Endodermal cell (in vitro differentiated cells): Measurements from ENCODE around the gene PTCD1. TPM values are rescaled to one million over a fixed set of nuclear protein-coding genes. Genes with fewer than 3 reads are reported as not detected.
"Not testable (repeated sequence)": the region's sequence is repeated elsewhere in the genome, so short reads cannot be mapped to it uniquely, and the experiment has no call there.

ENCODE experiments used
- DNase-seq: peaks from one replicate; pipeline ENCODE4 v3.0.0-alpha.2; 2017
- H3K27ac ChIP-seq: 2 replicates; pipeline ENCODE4 v1.5.1; 2013; ENCODE audit warnings: mild to moderate bottlenecking, low read depth, low read length, moderate library complexity
- H3K27me3 ChIP-seq: 2 replicates; pipeline ENCODE4 v1.6.1; 2013; ENCODE audit warnings: mild to moderate bottlenecking, low read length, moderate library complexity; ENCODE audit not compliant: insufficient read depth, control insufficient read depth, poor library complexity, severe bottlenecking
- H3K36me3 ChIP-seq: 2 replicates; pipeline ENCODE4 v1.7.0; 2013; ENCODE audit warnings: mild to moderate bottlenecking, low read length, moderate library complexity; ENCODE audit not compliant: control insufficient read depth, insufficient read depth
- H3K4me1 ChIP-seq: one replicate; pipeline ENCODE4 v1.7.0; 2013; ENCODE audit warnings: low read length; ENCODE audit not compliant: control insufficient read depth, insufficient read depth
- H3K4me3 ChIP-seq: 2 replicates; pipeline ENCODE4 v1.5.1; 2013; ENCODE audit warnings: mild to moderate bottlenecking, low read length, moderate library complexity
- H3K9ac ChIP-seq: 2 replicates; pipeline ENCODE4 v1.6.1; 2013; ENCODE audit warnings: mild to moderate bottlenecking, low read length, moderate library complexity; ENCODE audit not compliant: poor library complexity, severe bottlenecking; ENCODE audit errors: extremely low read depth
- H3K9me3 ChIP-seq: 2 replicates; pipeline ENCODE4 v1.6.1; 2013; ENCODE audit warnings: mild to moderate bottlenecking, low read length, moderate library complexity; ENCODE audit not compliant: control insufficient read depth
- H3K27ac Mint-ChIP-seq: 2 replicates; pipeline ENCODE4 v1.8.0; 2020; ENCODE audit warnings: mixed read lengths
- H3K27me3 Mint-ChIP-seq: 2 replicates; pipeline ENCODE4 v1.8.0; 2021; ENCODE audit warnings: mild to moderate bottlenecking, mixed read lengths; ENCODE audit not compliant: insufficient read depth
- H3K36me3 Mint-ChIP-seq: 2 replicates; pipeline ENCODE4 v1.8.0; 2020; ENCODE audit warnings: low read depth, mixed read lengths
- H3K4me1 Mint-ChIP-seq: 2 replicates; pipeline ENCODE4 v1.8.0; 2020; ENCODE audit warnings: mixed read lengths
- H3K4me3 Mint-ChIP-seq: 2 replicates; pipeline ENCODE4 v1.8.0; 2020; ENCODE audit warnings: mild to moderate bottlenecking, moderate library complexity, mixed read lengths
- H3K9me3 Mint-ChIP-seq: 2 replicates; pipeline ENCODE4 v1.8.0; 2020; ENCODE audit warnings: mild to moderate bottlenecking, mixed read lengths
- CTCF ChIP-seq: fragments of 200-600 bp; sonication (generic); conservative IDR thresholded peaks from 2 replicates; pipeline ENCODE4 v1.5.0; 2021; ENCODE audit warnings: antibody characterized with exemption, mild to moderate bottlenecking
- WGBS, 2 experiments: methylation state at CpG; one replicate each; pipeline versions ENCODE4 v1.1.5 to v1.1.7; 2013; ENCODE audit warnings: missing lambda C conversion rate in 2 of 2, mixed read lengths in 1 of 2; ENCODE audit not compliant: insufficient coverage in 1 of 2, insufficient read length in 1 of 2; 5-methylcytosine and 5-hydroxymethylcytosine counted together
- total RNA-seq, 2 donors: library from RNA; stranded (reverse); fragmentation: NEBNext Ultra II Directional in 1 of 2; extraction: Animal tissue kit (Norgen Biotek cat#: 25700) in 1 of 2; gene quantifications; 2 replicates in 1 of 2; 3 replicates in 1 of 2; pipeline ENCODE4 v1.2.1, GENCODE V29; 2021

Gene PTCD1
- total RNA-seq, 2 donors from 2014 or later = 11.9 to 12.5 TPM

DNA sequence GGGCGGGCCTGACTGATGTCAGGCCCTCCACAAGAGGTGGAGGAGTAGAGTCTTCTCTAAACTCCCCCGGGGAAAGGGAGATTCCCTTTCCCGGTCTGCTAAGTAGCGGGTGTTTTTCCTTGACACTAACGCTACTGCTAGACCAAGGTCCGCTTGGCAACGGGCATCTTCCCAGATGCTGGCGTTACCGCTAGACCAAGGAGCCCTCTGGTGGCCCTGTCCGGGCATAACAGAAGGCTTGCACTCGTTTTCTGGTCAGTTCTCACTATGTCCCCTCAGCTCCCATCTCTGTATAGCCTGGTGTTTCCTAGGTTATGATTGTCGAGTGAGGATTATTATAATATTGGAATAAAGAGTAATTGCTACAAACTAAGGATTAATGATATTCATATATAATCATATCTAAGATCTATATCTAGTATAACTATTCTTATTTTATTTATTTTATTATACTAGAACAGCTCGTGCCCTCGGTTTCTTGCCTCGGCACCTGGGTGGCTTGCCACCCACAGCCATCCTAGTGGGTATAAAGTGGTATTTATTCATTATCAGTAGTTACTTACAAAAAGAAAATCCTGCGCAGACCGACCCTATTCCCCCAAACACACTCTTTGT lies 23.0 kb downstream of the PTCD1 start:
- H3K27me3 ChIP-seq, H3K9ac ChIP-seq, H3K27me3 Mint-ChIP-seq, H3K4me3 ChIP-seq, H3K9me3 Mint-ChIP-seq, H3K4me3 Mint-ChIP-seq, H3K4me1 Mint-ChIP-seq, H3K4me1 ChIP-seq, H3K9me3 ChIP-seq, H3K27ac ChIP-seq: not testable (repeated sequence)
- Mint-ChIP-seq H3K36me3 (peaks cover 92% of the 10 kb centered on the region), H3K27ac (peak overlapping the region; percentile 17)
- peak; percentile 80 for TF ChIP-seq CTCF
- 70 to 79% methylated on average over 9 to 13 of the region's 17 CpGs for WGBS, 2 experiments
- peak; percentile 86 for DNase-seq
- peaks cover 93% of the 10 kb centered on the region for H3K36me3 ChIP-seq

DNA sequence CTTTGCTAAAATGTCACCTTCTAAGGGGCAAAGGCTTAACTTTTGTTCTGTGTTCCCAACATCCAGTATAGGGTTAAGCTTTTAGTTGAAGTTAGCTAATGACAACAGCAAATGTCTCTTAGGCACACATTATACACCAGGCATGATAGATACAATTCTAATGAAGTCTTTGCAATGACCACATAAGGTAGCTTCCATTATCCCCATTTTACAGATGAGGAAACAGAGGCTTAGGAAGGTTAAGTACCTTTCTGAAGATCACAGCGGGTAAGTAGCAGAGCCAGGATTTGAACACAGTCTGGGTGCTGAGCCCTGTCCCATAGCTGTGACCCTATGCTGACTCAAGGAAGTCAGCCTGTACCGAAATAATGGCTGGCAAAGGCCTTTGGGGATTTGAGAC lies 28.0 kb downstream of the PTCD1 start:
- DNase-seq = no peak
- H3K36me3 ChIP-seq = peaks cover 53% of the 10 kb centered on the region
- peaks cover 9% of the 10 kb centered on the region for H3K9me3 ChIP-seq
- peaks cover 8% of the 10 kb centered on the region for H3K4me1 ChIP-seq
- peaks cover 21% of the 10 kb centered on the region for H3K4me1 Mint-ChIP-seq
- H3K4me3 ChIP-seq = peak overlapping the region; percentile 96
- peaks cover 8% of the 10 kb centered on the region for H3K9me3 Mint-ChIP-seq
- WGBS, 2 experiments = 90 to 95% methylated on average over 2 of the region's 2 CpGs
- TF ChIP-seq CTCF = no peak
- peak overlapping the region; percentile 97 for H3K4me3 Mint-ChIP-seq
- no peak overlapping the region for H3K27ac ChIP-seq
- no peaks in the 10 kb centered on the region for H3K27me3 ChIP-seq
- peak overlapping the region; percentile 62 for H3K27ac Mint-ChIP-seq
- H3K36me3 Mint-ChIP-seq = peaks cover 50% of the 10 kb centered on the region
- H3K9ac ChIP-seq = no peak overlapping the region
- H3K27me3 Mint-ChIP-seq = no peaks in the 10 kb centered on the region

GRCh38 chr7:99409806-99410205 lies 28.8 kb downstream of the PTCD1 start:
- Histone ChIP-seq H3K36me3 (peaks cover 46% of the 10 kb centered on the region), H3K9ac (peak overlapping the region; percentile 90), H3K27me3 (no peaks in the 10 kb centered on the region), H3K4me3 (peak overlapping the region; percentile 96), H3K4me1 (peaks cover 8% of the 10 kb centered on the region), H3K27ac (no peak overlapping the region), H3K9me3 (peaks cover 5% of the 10 kb centered on the region)
- Mint-ChIP-seq H3K9me3 (peaks cover 2% of the 10 kb centered on the region), H3K4me1 (peaks cover 21% of the 10 kb centered on the region), H3K27ac (peak overlapping the region; percentile 62), H3K4me3 (peak overlapping the region; percentile 97), H3K36me3 (peaks cover 42% of the 10 kb centered on the region), H3K27me3 (no peaks in the 10 kb centered on the region)
- no peak for DNase-seq
- 67 to 78% methylated on average over 2 to 3 of the region's 3 CpGs for WGBS, 2 experiments
- no peak for TF ChIP-seq CTCF
